ENCODE measurements around the gene CTBP2.

Gene CTBP2

GRCh38 chr10:124941823-124942222 lies 218.5 kb downstream of the CTBP2 start, which contains the start of gene ZRANB1:
Gene ZRANB1, plus strand, starts transcription at chr10:124942123. Its CDS starts 371 bp downstream, at chr10:124942494.
- CTCF ChIA-PET, result no interaction called here

DNA sequence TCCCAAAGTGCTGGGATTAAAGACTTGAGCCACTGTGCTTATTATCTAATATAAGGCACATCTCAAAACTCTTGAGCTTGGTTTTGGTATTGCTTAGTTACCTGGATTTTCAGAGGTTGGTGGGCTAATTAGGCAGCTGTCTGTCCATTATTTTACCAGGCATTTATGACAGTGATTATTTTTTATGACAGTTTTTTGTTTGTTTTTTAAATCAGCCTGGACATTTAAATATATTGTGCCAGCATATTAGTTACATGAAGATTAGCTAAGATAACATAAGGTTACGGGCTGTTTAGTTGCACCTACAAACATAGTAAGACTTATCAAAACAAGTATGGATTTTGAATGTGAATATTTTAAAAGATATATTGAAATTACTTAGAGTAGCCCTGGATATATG lies 221.1 kb downstream of the CTBP2 start:
- ChIA-PET POLR2A (no interaction called here), CTCF (interaction anchor here (0.6 kb wide), 1 partner anchor 10 kb away, joined by 3 read pairs; no protein-coding TSS in a partner anchor)
- no peak for TF ChIP-seq FOXK2 (IDR thresholded peaks at IDR 0.05)
- TF ChIP-seq, protein P1, sequence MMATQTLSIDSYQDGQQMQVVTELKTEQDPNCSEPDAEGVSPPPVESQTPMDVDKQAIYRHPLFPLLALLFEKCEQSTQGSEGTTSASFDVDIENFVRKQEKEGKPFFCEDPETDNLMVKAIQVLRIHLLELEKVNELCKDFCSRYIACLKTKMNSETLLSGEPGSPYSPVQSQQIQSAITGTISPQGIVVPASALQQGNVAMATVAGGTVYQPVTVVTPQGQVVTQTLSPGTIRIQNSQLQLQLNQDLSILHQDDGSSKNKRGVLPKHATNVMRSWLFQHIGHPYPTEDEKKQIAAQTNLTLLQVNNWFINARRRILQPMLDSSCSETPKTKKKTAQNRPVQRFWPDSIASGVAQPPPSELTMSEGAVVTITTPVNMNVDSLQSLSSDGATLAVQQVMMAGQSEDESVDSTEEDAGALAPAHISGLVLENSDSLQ (IDR thresholded peaks at IDR 0.05), result peak; percentile 79
- no peak for DNase-seq (ENCODE audit: extremely low spot score)

More at GRCh38 chr10:124941823-124942222, 218.5 kb downstream of the CTBP2 start, which contains the start of gene ZRANB1:
- POLR2A ChIA-PET, result no interaction called here
- TF ChIP-seq, protein P1 (IDR thresholded peaks at IDR 0.05), result no peak
- no peak for TF ChIP-seq ARNT (IDR thresholded peaks at IDR 0.05)
- DNase-seq (ENCODE audit: extremely low spot score), result no peak

DNA sequence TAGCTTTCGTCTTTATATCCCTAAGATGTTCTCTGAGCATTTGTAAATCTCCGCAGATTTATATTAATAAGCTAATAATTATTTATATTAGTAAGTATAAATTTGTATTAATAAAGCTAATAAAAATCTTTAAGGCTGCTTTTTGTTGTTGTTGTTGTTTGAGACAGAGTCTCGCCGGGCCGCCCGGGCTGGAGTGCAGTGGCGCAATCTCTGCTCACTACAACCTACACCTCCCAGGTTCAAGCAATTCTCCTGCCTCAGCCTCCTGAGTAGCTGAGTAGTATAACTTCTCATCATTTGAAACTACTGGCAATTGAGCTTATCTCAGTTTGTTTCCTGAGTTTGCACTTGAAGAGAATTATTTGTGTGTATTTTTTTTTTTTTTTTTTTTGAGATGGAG lies 223.6 kb downstream of the CTBP2 start:
- ChIA-PET CTCF (no interaction called here), POLR2A (no interaction called here)
- TF ChIP-seq ELF4 (IDR thresholded peaks at IDR 0.05) (no peak), SP1 (IDR thresholded peaks at IDR 0.05) (no peak), FOXK2 (IDR thresholded peaks at IDR 0.05) (no peak), L3MBTL2 (conservative IDR thresholded peaks at IDR 0.05) (no peak), ZNF384 (IDR thresholded peaks at IDR 0.05) (no peak), BHLHE40 (IDR thresholded peaks at IDR 0.05; ENCODE audit: borderline replicate concordance) (no peak), TARDBP (IDR thresholded peaks at IDR 0.05) (no peak), CTBP1 (IDR thresholded peaks at IDR 0.05; ENCODE audit: borderline replicate concordance) (no peak), SUZ12 (IDR thresholded peaks at IDR 0.05) (no peak), HDGF (IDR thresholded peaks at IDR 0.05; ENCODE audit: borderline replicate concordance) (no peak), FOXA1 (IDR thresholded peaks at IDR 0.05) (no peak), ARNT (IDR thresholded peaks at IDR 0.05) (no peak), LEF1 (IDR thresholded peaks at IDR 0.05; ENCODE audit: borderline replicate concordance) (no peak), NFRKB (IDR thresholded peaks at IDR 0.05) (no peak), FOXM1 (IDR thresholded peaks at IDR 0.05; ENCODE audit: borderline replicate concordance) (no peak)
- TF ChIP-seq, protein P1 (IDR thresholded peaks at IDR 0.05), result no peak
- DNase-seq (ENCODE audit: extremely low spot score), result no peak

- POLR2A ChIA-PET, result no interaction called here
- no peak for TF ChIP-seq FOXK2 (IDR thresholded peaks at IDR 0.05)
- TF ChIP-seq NFRKB (IDR thresholded peaks at IDR 0.05), result no peak
- TF ChIP-seq TARDBP (IDR thresholded peaks at IDR 0.05), result no peak
- no peak for TF ChIP-seq ELF4 (IDR thresholded peaks at IDR 0.05)
- TF ChIP-seq HDGF (IDR thresholded peaks at IDR 0.05; ENCODE audit: borderline replicate concordance), result no peak
- TF ChIP-seq SP1 (IDR thresholded peaks at IDR 0.05), result no peak
- no peak for TF ChIP-seq ARNT (IDR thresholded peaks at IDR 0.05)
- no peak for TF ChIP-seq BHLHE40 (IDR thresholded peaks at IDR 0.05; ENCODE audit: borderline replicate concordance)
- no peak for TF ChIP-seq FOXM1 (IDR thresholded peaks at IDR 0.05; ENCODE audit: borderline replicate concordance)
- TF ChIP-seq LEF1 (IDR thresholded peaks at IDR 0.05; ENCODE audit: borderline replicate concordance), result no peak
- TF ChIP-seq FOXA1 (IDR thresholded peaks at IDR 0.05), result no peak
- TF ChIP-seq L3MBTL2 (conservative IDR thresholded peaks at IDR 0.05), result no peak
- no peak for TF ChIP-seq CTBP1 (IDR thresholded peaks at IDR 0.05; ENCODE audit: borderline replicate concordance)
- TF ChIP-seq, protein P1 (IDR thresholded peaks at IDR 0.05), result no peak
- TF ChIP-seq SUZ12 (IDR thresholded peaks at IDR 0.05), result no peak
- no peak for TF ChIP-seq ZNF384 (IDR thresholded peaks at IDR 0.05)
- CTCF ChIA-PET, result no interaction called here
- no peak for DNase-seq (ENCODE audit: extremely low spot score)
Measured at GRCh38 chr10:124935946-124936345, 224.4 kb downstream of the CTBP2 start.
